GM23338 (cell line): ENCODE results near the gene GNG12. TPM values are rescaled to one million over a fixed set of nuclear protein-coding genes. Genes with fewer than 3 reads are reported as not detected.

ENCODE experiments used
- ATAC-seq: fragments of 200-7000 bp; cut with Tn5 transposase; 3 replicates; pipeline ENCODE4 v1.9.1; 2020
- DNase-seq: peaks from one replicate; pipeline ENCODE4 v3.0.0-alpha.2; 2015; ENCODE audit warnings: low spot score
- H2AFZ ChIP-seq: fragments of 200-600 bp; sonication (generic); 2 replicates; pipeline ENCODE4 v1.8.0; 2016; ENCODE audit warnings: antibody characterized with exemption, mild to moderate bottlenecking, moderate library complexity
- H3F3A ChIP-seq: fragments of 200-600 bp; sonication (generic); replicated peaks from 2 replicates; pipeline ENCODE4 v1.8.0; 2017; ENCODE audit warnings: antibody characterized with exemption, mixed run types, low read depth
- H3K27ac ChIP-seq: fragments of 200-600 bp; sonication (generic); 2 replicates; pipeline ENCODE4 v1.6.1; 2016; ENCODE audit warnings: low read depth
- H3K27me3 ChIP-seq: fragments of 200-600 bp; sonication (generic); 2 replicates; pipeline ENCODE4 v1.8.0; 2016; ENCODE audit warnings: mild to moderate bottlenecking, mixed run types, moderate library complexity; ENCODE audit not compliant: insufficient read depth
- H3K36me3 ChIP-seq: fragments of 200-600 bp; sonication (generic); 2 replicates; pipeline ENCODE4 v1.8.0; 2016; ENCODE audit warnings: mild to moderate bottlenecking; ENCODE audit not compliant: insufficient read depth
- H3K4me1 ChIP-seq: fragments of 200-600 bp; sonication (generic); 2 replicates; pipeline ENCODE4 v1.8.0; 2016; ENCODE audit warnings: mild to moderate bottlenecking, moderate library complexity; ENCODE audit not compliant: insufficient read depth
- H3K4me2 ChIP-seq: fragments of 200-600 bp; sonication (generic); 2 replicates; pipeline ENCODE4 v1.7.1; 2017; ENCODE audit warnings: mixed run types
- H3K4me3 ChIP-seq: fragments of 200-600 bp; sonication (generic); 2 replicates; pipeline ENCODE4 v1.6.1; 2016; ENCODE audit warnings: mixed run types
- H3K79me2 ChIP-seq: fragments of 200-600 bp; sonication (generic); replicated peaks from 2 replicates; pipeline ENCODE4 v1.8.0; 2017; ENCODE audit warnings: mild to moderate bottlenecking; ENCODE audit not compliant: insufficient read depth
- H3K9me2 ChIP-seq: fragments of 200-600 bp; sonication (generic); 2 replicates; pipeline ENCODE4 v1.8.0; 2017; ENCODE audit not compliant: insufficient read depth
- H4K20me1 ChIP-seq: fragments of 200-600 bp; sonication (generic); replicated peaks from 2 replicates; pipeline ENCODE4 v1.8.0; 2017; ENCODE audit warnings: mild to moderate bottlenecking; ENCODE audit not compliant: insufficient read depth
- H3K27ac Mint-ChIP-seq: 2 replicates; pipeline ENCODE4 v1.8.0; 2020; ENCODE audit warnings: inconsistent platforms, mild to moderate bottlenecking, moderate library complexity, mixed read lengths
- H3K27me3 Mint-ChIP-seq: 3 replicates; pipeline ENCODE4 v1.8.0; 2022; ENCODE audit warnings: low read depth, mild to moderate bottlenecking, moderate library complexity, mixed read lengths, inconsistent platforms; ENCODE audit not compliant: insufficient read depth, poor library complexity
- H3K36me3 Mint-ChIP-seq: 3 replicates; pipeline ENCODE4 v1.8.0; 2021; ENCODE audit warnings: low read depth, mild to moderate bottlenecking, inconsistent platforms, moderate library complexity, mixed read lengths
- H3K4me1 Mint-ChIP-seq: 3 replicates; pipeline ENCODE4 v1.8.0; 2020; ENCODE audit warnings: mild to moderate bottlenecking, inconsistent platforms, mixed read lengths
- H3K4me3 Mint-ChIP-seq: 3 replicates; pipeline ENCODE4 v1.8.0; 2021; ENCODE audit warnings: moderate library complexity, mild to moderate bottlenecking, inconsistent platforms, mixed read lengths
- H3K9me3 Mint-ChIP-seq: 3 replicates; pipeline ENCODE4 v1.8.0; 2020; ENCODE audit warnings: moderate library complexity, mild to moderate bottlenecking, inconsistent platforms, mixed read lengths
- CREB1 ChIP-seq: fragments of 250-450 bp; sonication (Bioruptor Pico); IDR thresholded peaks from 2 replicates; pipeline ENCODE4 v1.5.0; 2020; ENCODE audit warnings: low read depth, mild to moderate bottlenecking, moderate library complexity
- CTCF ChIP-seq, 2 experiments: fragments of 200-600 bp in 1 of 2; sonication (generic) in 1 of 2; conservative IDR thresholded peaks; 2 replicates each; pipeline versions ENCODE4 v1.5.1 to v1.6.1; 2016 to 2017; ENCODE audit warnings: antibody characterized with exemption in 2 of 2, low read depth in 2 of 2, mild to moderate bottlenecking in 2 of 2, moderate library complexity in 1 of 2
- ETS1 ChIP-seq: IDR thresholded peaks from 2 replicates; pipeline ENCODE4 v1.6.1; 2016; ENCODE audit warnings: antibody characterized with exemption
- EZH2phosphoT487 ChIP-seq: fragments of 200-600 bp; sonication (generic); IDR thresholded peaks from one replicate; pipeline ENCODE4 v1.8.1; 2018; ENCODE audit warnings: antibody characterized with exemption; ENCODE audit not compliant: unreplicated experiment
- JUNB ChIP-seq: IDR thresholded peaks from one replicate; pipeline ENCODE4 v1.6.1; 2016; ENCODE audit warnings: antibody characterized with exemption; ENCODE audit not compliant: unreplicated experiment
- NANOG ChIP-seq: IDR thresholded peaks from 2 replicates; pipeline ENCODE4 v1.6.1; 2016; ENCODE audit warnings: antibody characterized with exemption, borderline replicate concordance
- POLR2AphosphoS5 ChIP-seq: IDR thresholded peaks from 2 replicates; pipeline ENCODE4 v1.6.1; 2016; ENCODE audit warnings: antibody characterized with exemption, low read depth
- STAT1 ChIP-seq: IDR thresholded peaks from one replicate; pipeline ENCODE4 v1.6.1; 2016; ENCODE audit warnings: antibody characterized with exemption; ENCODE audit not compliant: unreplicated experiment
- ZNF114 ChIP-seq: fragments of 250-450 bp; sonication (Bioruptor Pico); IDR thresholded peaks from 2 replicates; pipeline ENCODE4 v1.5.0; 2020; ENCODE audit warnings: mild to moderate bottlenecking, moderate library complexity
- ZNF331 ChIP-seq: fragments of 250-450 bp; sonication (Bioruptor Pico); IDR thresholded peaks from 2 replicates; pipeline ENCODE4 v1.5.0; 2020; ENCODE audit warnings: low read depth, mild to moderate bottlenecking, moderate library complexity
- polyA plus RNA-seq: library from polyadenylated mRNA; unstranded; fragments of >200 nt; fragmentation: Nextera tagmentation; extraction: Ambion mirVana; gene quantifications from 2 replicates; pipeline ENCODE4 v1.2.1, GENCODE V29; 2016
- total RNA-seq: library from RNA; depleted of rRNA; stranded (reverse); fragments of >200 nt; shearing (Covaris generic); gene quantifications from 2 replicates; pipeline ENCODE4 v1.2.3, GENCODE V29; 2014
- TF ChIP-seq, protein P1 (sequence below): IDR thresholded peaks from one replicate; pipeline ENCODE4 v1.6.1; 2018; ENCODE audit warnings: antibody characterized with exemption; ENCODE audit not compliant: unreplicated experiment
- TF ChIP-seq, protein P2 (sequence below): fragments of 250-450 bp; sonication (Bioruptor Pico); IDR thresholded peaks from 2 replicates; pipeline ENCODE4 v1.5.0; 2020; ENCODE audit warnings: mild to moderate bottlenecking, moderate library complexity

Gene GNG12
- total and polyA plus RNA-seq, 2 experiments from 2014 or later = 13.4 to 33.0 TPM

DNA sequence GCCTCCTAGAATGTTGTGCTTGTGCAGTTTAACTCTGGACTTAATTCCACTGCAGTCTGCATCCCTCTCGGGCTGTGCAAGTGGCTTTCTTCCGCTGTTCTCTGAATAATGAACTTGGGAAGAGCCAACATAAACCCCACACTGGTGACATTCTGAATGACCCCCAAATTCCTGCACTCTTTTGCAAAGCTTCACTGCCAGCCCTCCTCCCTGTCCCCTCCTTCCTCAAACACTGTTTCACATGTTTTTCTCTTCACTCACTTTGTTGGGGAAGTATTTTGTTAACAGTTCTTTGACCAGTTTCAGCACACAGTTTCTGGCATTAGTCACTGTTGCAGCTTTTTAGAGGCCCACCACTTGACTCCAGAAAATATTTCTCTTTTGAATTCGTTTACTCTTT is 39.7 kb downstream of the GNG12 start:
- no peak overlapping the region for H3K4me3 ChIP-seq
- H2AFZ ChIP-seq = no peak overlapping the region
- DNase-seq = no peak
- H3K36me3 Mint-ChIP-seq = peaks cover 7% of the 10 kb centered on the region
- H3K4me1 ChIP-seq = peaks cover 31% of the 10 kb centered on the region
- no peaks in the 10 kb centered on the region for H4K20me1 ChIP-seq
- H3K4me2 ChIP-seq = no peak overlapping the region
- no peak overlapping the region for H3K27ac ChIP-seq
- H3K27ac Mint-ChIP-seq = no peak overlapping the region
- H3K79me2 ChIP-seq = peaks cover 4% of the 10 kb centered on the region; the same call in 1 of the 2 replicates
- no peak overlapping the region for H3K4me3 Mint-ChIP-seq
- H3K27me3 Mint-ChIP-seq = no peaks in the 10 kb centered on the region
- 0 out of 2 replicates have a peak, but pooled peaks cover 6% of the 10 kb centered on the region for H3K9me2 ChIP-seq
- ATAC-seq = no peak
- no peak for TF ChIP-seq NANOG
- TF ChIP-seq ZNF114 (CRISPR knock-in tag) = no peak
- no peak for TF ChIP-seq EZH2phosphoT487
- no peak for TF ChIP-seq STAT1
- TF ChIP-seq ETS1 = no peak
- TF ChIP-seq POLR2AphosphoS5 = no peak
- TF ChIP-seq CTCF (conservative IDR thresholded peaks at IDR 0.05; ENCODE audit: low read depth in 2 of 2) = no peak
- TF ChIP-seq, protein P1, sequence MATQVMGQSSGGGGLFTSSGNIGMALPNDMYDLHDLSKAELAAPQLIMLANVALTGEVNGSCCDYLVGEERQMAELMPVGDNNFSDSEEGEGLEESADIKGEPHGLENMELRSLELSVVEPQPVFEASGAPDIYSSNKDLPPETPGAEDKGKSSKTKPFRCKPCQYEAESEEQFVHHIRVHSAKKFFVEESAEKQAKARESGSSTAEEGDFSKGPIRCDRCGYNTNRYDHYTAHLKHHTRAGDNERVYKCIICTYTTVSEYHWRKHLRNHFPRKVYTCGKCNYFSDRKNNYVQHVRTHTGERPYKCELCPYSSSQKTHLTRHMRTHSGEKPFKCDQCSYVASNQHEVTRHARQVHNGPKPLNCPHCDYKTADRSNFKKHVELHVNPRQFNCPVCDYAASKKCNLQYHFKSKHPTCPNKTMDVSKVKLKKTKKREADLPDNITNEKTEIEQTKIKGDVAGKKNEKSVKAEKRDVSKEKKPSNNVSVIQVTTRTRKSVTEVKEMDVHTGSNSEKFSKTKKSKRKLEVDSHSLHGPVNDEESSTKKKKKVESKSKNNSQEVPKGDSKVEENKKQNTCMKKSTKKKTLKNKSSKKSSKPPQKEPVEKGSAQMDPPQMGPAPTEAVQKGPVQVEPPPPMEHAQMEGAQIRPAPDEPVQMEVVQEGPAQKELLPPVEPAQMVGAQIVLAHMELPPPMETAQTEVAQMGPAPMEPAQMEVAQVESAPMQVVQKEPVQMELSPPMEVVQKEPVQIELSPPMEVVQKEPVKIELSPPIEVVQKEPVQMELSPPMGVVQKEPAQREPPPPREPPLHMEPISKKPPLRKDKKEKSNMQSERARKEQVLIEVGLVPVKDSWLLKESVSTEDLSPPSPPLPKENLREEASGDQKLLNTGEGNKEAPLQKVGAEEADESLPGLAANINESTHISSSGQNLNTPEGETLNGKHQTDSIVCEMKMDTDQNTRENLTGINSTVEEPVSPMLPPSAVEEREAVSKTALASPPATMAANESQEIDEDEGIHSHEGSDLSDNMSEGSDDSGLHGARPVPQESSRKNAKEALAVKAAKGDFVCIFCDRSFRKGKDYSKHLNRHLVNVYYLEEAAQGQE = no peak
- TF ChIP-seq ZNF331 = no peak
- TF ChIP-seq, protein P2, sequence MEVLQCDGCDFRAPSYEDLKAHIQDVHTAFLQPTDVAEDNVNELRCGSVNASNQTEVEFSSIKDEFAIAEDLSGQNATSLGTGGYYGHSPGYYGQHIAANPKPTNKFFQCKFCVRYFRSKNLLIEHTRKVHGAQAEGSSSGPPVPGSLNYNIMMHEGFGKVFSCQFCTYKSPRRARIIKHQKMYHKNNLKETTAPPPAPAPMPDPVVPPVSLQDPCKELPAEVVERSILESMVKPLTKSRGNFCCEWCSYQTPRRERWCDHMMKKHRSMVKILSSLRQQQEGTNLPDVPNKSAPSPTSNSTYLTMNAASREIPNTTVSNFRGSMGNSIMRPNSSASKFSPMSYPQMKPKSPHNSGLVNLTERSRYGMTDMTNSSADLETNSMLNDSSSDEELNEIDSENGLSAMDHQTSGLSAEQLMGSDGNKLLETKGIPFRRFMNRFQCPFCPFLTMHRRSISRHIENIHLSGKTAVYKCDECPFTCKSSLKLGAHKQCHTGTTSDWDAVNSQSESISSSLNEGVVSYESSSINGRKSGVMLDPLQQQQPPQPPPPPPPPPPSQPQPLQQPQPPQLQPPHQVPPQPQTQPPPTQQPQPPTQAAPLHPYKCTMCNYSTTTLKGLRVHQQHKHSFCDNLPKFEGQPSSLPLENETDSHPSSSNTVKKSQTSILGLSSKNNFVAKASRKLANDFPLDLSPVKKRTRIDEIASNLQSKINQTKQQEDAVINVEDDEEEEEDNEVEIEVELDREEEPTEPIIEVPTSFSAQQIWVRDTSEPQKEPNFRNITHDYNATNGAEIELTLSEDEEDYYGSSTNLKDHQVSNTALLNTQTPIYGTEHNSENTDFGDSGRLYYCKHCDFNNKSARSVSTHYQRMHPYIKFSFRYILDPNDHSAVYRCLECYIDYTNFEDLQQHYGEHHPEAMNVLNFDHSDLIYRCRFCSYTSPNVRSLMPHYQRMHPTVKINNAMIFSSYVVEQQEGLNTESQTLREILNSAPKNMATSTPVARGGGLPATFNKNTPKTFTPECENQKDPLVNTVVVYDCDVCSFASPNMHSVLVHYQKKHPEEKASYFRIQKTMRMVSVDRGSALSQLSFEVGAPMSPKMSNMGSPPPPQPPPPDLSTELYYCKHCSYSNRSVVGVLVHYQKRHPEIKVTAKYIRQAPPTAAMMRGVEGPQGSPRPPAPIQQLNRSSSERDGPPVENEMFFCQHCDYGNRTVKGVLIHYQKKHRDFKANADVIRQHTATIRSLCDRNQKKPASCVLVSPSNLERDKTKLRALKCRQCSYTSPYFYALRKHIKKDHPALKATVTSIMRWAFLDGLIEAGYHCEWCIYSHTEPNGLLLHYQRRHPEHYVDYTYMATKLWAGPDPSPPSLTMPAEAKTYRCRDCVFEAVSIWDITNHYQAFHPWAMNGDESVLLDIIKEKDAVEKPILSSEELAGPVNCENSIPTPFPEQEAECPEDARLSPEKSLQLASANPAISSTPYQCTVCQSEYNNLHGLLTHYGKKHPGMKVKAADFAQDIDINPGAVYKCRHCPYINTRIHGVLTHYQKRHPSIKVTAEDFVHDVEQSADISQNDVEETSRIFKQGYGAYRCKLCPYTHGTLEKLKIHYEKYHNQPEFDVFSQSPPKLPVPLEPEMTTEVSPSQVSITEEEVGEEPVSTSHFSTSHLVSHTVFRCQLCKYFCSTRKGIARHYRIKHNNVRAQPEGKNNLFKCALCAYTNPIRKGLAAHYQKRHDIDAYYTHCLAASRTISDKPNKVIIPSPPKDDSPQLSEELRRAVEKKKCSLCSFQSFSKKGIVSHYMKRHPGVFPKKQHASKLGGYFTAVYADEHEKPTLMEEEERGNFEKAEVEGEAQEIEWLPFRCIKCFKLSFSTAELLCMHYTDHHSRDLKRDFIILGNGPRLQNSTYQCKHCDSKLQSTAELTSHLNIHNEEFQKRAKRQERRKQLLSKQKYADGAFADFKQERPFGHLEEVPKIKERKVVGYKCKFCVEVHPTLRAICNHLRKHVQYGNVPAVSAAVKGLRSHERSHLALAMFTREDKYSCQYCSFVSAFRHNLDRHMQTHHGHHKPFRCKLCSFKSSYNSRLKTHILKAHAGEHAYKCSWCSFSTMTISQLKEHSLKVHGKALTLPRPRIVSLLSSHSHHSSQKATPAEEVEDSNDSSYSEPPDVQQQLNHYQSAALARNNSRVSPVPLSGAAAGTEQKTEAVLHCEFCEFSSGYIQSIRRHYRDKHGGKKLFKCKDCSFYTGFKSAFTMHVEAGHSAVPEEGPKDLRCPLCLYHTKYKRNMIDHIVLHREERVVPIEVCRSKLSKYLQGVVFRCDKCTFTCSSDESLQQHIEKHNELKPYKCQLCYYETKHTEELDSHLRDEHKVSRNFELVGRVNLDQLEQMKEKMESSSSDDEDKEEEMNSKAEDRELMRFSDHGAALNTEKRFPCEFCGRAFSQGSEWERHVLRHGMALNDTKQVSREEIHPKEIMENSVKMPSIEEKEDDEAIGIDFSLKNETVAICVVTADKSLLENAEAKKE (CRISPR knock-in tag) = no peak
- no peak for TF ChIP-seq CREB1 (CRISPR knock-in tag)
- TF ChIP-seq JUNB = no peak
- peaks cover 5% of the 10 kb centered on the region; the same call in 1 of the 3 replicates for H3K9me3 Mint-ChIP-seq
- H3F3A ChIP-seq = no peaks in the 10 kb centered on the region
- no peaks in the 10 kb centered on the region for H3K27me3 ChIP-seq
- peaks cover 25% of the 10 kb centered on the region for H3K4me1 Mint-ChIP-seq
- 0 out of 2 replicates have a peak, but pooled peaks cover 5% of the 10 kb centered on the region for H3K36me3 ChIP-seq
